ENCODE results near the gene PGAP6.

PGAP6 gene

GRCh38 chr16:371515-372301 lies 10.1 kb downstream of the PGAP6 start:
- DNase-seq (ENCODE audit: low spot score) = no peak
- no peak for TF ChIP-seq CTCF (IDR thresholded peaks at IDR 0.05; ENCODE audit: extremely low read depth, missing control alignments)

GRCh38 chr16:370979-371514 lies 10.7 kb downstream of the PGAP6 start:
- TF ChIP-seq CTCF (IDR thresholded peaks at IDR 0.05; ENCODE audit: extremely low read depth, missing control alignments) = no peak
- DNase-seq (ENCODE audit: low spot score) = no peak

GRCh38 chr16:370443-370842 lies 11.3 kb downstream of the PGAP6 start, which contains the start of gene MRPL28:
MRPL28 (minus strand) TSS chr16:370538; CDS start chr16:370218, 320 bp downstream.
- DNase-seq (ENCODE audit: low spot score) = peak; percentile 99
- TF ChIP-seq CTCF (IDR thresholded peaks at IDR 0.05; ENCODE audit: extremely low read depth, missing control alignments) = no peak

GRCh38 chr16:369866-370436 lies 11.8 kb downstream of the PGAP6 start:
- no peak for TF ChIP-seq CTCF (IDR thresholded peaks at IDR 0.05; ENCODE audit: extremely low read depth, missing control alignments)
- DNase-seq (ENCODE audit: low spot score) = peak; percentile 57

- no peak for TF ChIP-seq CTCF (IDR thresholded peaks at IDR 0.05; ENCODE audit: extremely low read depth, missing control alignments)
These were observed 12.4 kb downstream of the PGAP6 start for GRCh38 chr16:369275-369865.

GRCh38 chr16:368388-369158 lies 13.2 kb downstream of the PGAP6 start:
- TF ChIP-seq CTCF (IDR thresholded peaks at IDR 0.05; ENCODE audit: extremely low read depth, missing control alignments) = no peak
- no peak for DNase-seq (ENCODE audit: low spot score)

More at GRCh38 chr16:369275-369865, 12.4 kb downstream of the PGAP6 start:
- DNase-seq (ENCODE audit: low spot score) = no peak

All from GM20000 (cell line).